Glutamatergic neuron (in vitro differentiated cells): Measurements from ENCODE around the gene CRIM1. TPM values are rescaled to one million over a fixed set of nuclear protein-coding genes. Genes with fewer than 3 reads are reported as not detected.

ENCODE experiments used
- DNase-seq: peaks from one replicate; pipeline ENCODE4 v3.0.0; 2022
- H3K27ac Mint-ChIP-seq: one replicate; pipeline ENCODE4 v1.8.0; 2020; ENCODE audit warnings: mild to moderate bottlenecking, mixed read lengths, inconsistent platforms; ENCODE audit not compliant: unreplicated experiment
- H3K27me3 Mint-ChIP-seq: one replicate; pipeline ENCODE4 v1.8.0; 2020; ENCODE audit warnings: mild to moderate bottlenecking, moderate library complexity, mixed read lengths, inconsistent platforms; ENCODE audit not compliant: unreplicated experiment
- H3K36me3 Mint-ChIP-seq: one replicate; pipeline ENCODE4 v1.8.0; 2020; ENCODE audit warnings: mild to moderate bottlenecking, mixed read lengths, inconsistent platforms; ENCODE audit not compliant: unreplicated experiment
- H3K4me1 Mint-ChIP-seq: one replicate; pipeline ENCODE4 v1.8.0; 2020; ENCODE audit warnings: mild to moderate bottlenecking, low read depth, mixed read lengths, inconsistent platforms; ENCODE audit not compliant: unreplicated experiment
- H3K4me3 Mint-ChIP-seq: one replicate; pipeline ENCODE4 v1.8.0; 2020; ENCODE audit warnings: mild to moderate bottlenecking, mixed read lengths, inconsistent platforms; ENCODE audit not compliant: unreplicated experiment
- H3K9me3 Mint-ChIP-seq: one replicate; pipeline ENCODE4 v1.8.0; 2020; ENCODE audit warnings: mild to moderate bottlenecking, moderate library complexity, mixed read lengths, inconsistent platforms; ENCODE audit not compliant: unreplicated experiment
- CTCF ChIP-seq: fragments of 200-600 bp; sonication (generic); IDR thresholded peaks from one replicate; pipeline ENCODE4 v1.5.0; 2021; ENCODE audit not compliant: partially characterized antibody, unreplicated experiment
- total RNA-seq: library from RNA; stranded (reverse); fragmentation: NEBNext Ultra II Directional; extraction: Animal tissue kit (Norgen Biotek cat#: 25700); gene quantifications from one replicate; pipeline ENCODE4 v1.2.1, GENCODE V29; 2021; ENCODE audit not compliant: unreplicated experiment

The CRIM1 gene
- total RNA-seq, 1 donor from 2014 or later: 35.7 TPM

GRCh38 chr2:36397728-36398413 is 42.3 kb downstream of the CRIM1 start:
- Mint-ChIP-seq H3K9me3 (peaks cover 2% of the 10 kb centered on the region), H3K27me3 (no peaks in the 10 kb centered on the region), H3K27ac (no peak overlapping the region), H3K4me1 (peaks cover 15% of the 10 kb centered on the region), H3K4me3 (no peak overlapping the region), H3K36me3 (no peaks in the 10 kb centered on the region)
- no peak for DNase-seq
- no peak for TF ChIP-seq CTCF

- Mint-ChIP-seq H3K27me3 (no peaks in the 10 kb centered on the region), H3K9me3 (no peaks in the 10 kb centered on the region), H3K27ac (no peak overlapping the region), H3K4me3 (no peak overlapping the region), H3K4me1 (peaks cover 7% of the 10 kb centered on the region), H3K36me3 (no peaks in the 10 kb centered on the region)
- TF ChIP-seq CTCF: no peak
- DNase-seq: no peak
Measured at GRCh38 chr2:36399050-36399449, 43.5 kb downstream of the CRIM1 start.

GRCh38 chr2:36403675-36404230 is 48.2 kb downstream of the CRIM1 start:
- no peak overlapping the region for H3K27ac Mint-ChIP-seq
- H3K4me1 Mint-ChIP-seq: peaks cover 4% of the 10 kb centered on the region
- H3K4me3 Mint-ChIP-seq: no peak overlapping the region
- no peaks in the 10 kb centered on the region for H3K27me3 Mint-ChIP-seq
- H3K9me3 Mint-ChIP-seq: no peaks in the 10 kb centered on the region
- TF ChIP-seq CTCF: no peak
- no peak for DNase-seq
- no peaks in the 10 kb centered on the region for H3K36me3 Mint-ChIP-seq

GRCh38 chr2:36404318-36404717 is 48.7 kb downstream of the CRIM1 start:
- no peak for DNase-seq
- Mint-ChIP-seq H3K4me3 (no peak overlapping the region), H3K27ac (no peak overlapping the region), H3K27me3 (no peaks in the 10 kb centered on the region), H3K4me1 (peaks cover 4% of the 10 kb centered on the region), H3K9me3 (no peaks in the 10 kb centered on the region), H3K36me3 (no peaks in the 10 kb centered on the region)
- TF ChIP-seq CTCF: no peak

GRCh38 chr2:36404754-36405153 is 49.2 kb downstream of the CRIM1 start:
- no peak for TF ChIP-seq CTCF
- no peaks in the 10 kb centered on the region for H3K27me3 Mint-ChIP-seq
- H3K27ac Mint-ChIP-seq: no peak overlapping the region

More at GRCh38 chr2:36404754-36405153, 49.2 kb downstream of the CRIM1 start:
- Mint-ChIP-seq H3K9me3 (no peaks in the 10 kb centered on the region), H3K4me3 (no peak overlapping the region), H3K4me1 (peaks cover 4% of the 10 kb centered on the region), H3K36me3 (no peaks in the 10 kb centered on the region)
- DNase-seq: no peak
